Loucy (cell line): ENCODE results near the gene CTIF.

ENCODE experiments used
- CTCF ChIP-seq: fragments of 200-600 bp; sonication (generic); conservative IDR thresholded peaks from 2 replicates; pipeline ENCODE4 v1.5.1; 2014; ENCODE audit warnings: mild to moderate bottlenecking, antibody characterized with exemption, low read length
- EZH2phosphoT487 ChIP-seq: fragments of 200-600 bp; IDR thresholded peaks from 2 replicates; pipeline ENCODE4 v1.6.1; 2018; ENCODE audit warnings: antibody characterized with exemption, mild to moderate bottlenecking, moderate library complexity, borderline replicate concordance

- TF ChIP-seq CTCF: no peak
- TF ChIP-seq EZH2phosphoT487: no peak
Observed at GRCh38 chr18:48638451-48638850, 99.6 kb downstream of the CTIF start.
